GM18867 (cell line): Measurements from ENCODE around the gene PRSS33.

Experiments
- ATAC-seq: cut with Tn5 transposase; IDR thresholded peaks from one replicate; pipeline ENCODE4 v1.9.1; 2021; ENCODE audit warnings: mild to moderate bottlenecking, moderate library complexity; ENCODE audit not compliant: unreplicated experiment

Gene PRSS33

GRCh38 chr16:2779151-2779920 is 8.0 kb downstream of the PRSS33 start:
- no peak for ATAC-seq

GRCh38 chr16:2778630-2778958 is 8.8 kb downstream of the PRSS33 start:
- ATAC-seq, result no peak

DNA sequence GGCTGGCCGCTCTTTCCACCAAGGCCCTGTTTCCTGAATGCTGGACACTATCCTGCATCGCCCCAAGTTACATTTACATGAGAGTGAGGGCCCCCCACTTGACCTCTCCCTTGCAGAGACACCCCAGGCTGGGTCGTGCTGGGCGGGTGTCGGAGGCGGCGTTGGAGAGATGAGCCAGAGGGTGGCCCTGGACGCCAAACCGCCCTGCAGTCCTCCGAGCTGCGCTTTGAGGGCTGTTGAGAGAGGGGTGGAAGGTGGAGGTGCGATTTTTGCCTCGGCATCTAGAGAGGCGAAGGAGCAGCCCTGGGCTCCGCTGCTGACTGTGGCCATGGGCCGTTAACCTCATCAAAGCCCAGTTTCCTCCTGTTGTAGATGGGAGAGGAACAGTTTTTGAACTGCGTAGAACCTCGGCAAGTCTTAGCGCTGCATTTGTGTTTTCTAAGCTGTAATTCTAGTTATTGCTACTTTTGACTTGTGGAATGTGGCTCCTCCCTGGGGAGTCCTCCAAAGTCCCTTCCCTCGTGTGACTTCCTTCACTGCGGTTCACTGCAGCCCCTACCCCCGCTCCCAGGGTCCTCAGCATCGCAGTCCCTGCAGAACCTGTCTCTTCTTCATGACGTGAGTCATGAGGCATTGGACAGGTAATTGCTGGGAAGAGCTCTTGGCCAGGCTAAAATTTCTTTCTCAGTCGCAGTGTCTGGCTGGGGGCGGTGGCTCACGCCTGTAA is 9.3 kb downstream of the PRSS33 start:
- no peak for ATAC-seq

DNA sequence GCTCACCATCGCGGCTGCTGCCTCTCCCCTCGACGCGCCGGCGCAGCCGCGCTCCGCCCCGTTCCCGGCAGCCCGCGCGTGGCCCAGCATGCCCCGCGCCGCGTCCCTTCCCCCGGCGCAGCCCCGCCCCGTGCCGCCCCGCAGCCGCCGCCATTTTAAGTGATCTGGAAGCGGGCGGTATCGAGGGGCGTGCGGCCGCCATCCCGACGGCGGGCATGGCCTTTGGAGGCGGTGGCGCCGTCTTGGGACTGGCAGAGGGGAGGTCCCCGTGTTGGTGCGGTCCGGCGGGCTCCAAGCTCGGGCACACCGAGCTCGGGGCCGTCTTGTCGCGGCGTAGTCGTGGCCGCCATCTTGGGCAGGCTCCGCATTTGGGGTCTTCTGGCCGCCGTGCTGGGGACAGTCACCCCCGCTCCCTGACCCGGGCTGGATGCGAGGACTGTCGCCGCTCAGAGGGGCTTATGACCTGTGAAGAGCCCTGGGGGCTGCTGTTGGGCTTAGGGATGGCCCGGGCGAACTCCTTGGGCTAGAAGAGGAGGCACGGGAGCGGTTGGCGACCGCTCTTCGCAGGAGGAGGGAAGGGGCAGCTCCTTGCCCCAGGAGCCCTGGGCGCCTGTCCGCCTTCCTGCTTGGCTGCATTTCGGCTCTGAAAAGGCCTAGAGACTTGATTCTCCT is 10.0 kb downstream of the PRSS33 start, which contains the start of gene ELOB:
Gene ELOB (minus strand): TSS at position 50 of the 672 bp plus-strand sequence. CDS start 41 bp downstream, at position 9.
- ATAC-seq, result peak; percentile 79

DNA sequence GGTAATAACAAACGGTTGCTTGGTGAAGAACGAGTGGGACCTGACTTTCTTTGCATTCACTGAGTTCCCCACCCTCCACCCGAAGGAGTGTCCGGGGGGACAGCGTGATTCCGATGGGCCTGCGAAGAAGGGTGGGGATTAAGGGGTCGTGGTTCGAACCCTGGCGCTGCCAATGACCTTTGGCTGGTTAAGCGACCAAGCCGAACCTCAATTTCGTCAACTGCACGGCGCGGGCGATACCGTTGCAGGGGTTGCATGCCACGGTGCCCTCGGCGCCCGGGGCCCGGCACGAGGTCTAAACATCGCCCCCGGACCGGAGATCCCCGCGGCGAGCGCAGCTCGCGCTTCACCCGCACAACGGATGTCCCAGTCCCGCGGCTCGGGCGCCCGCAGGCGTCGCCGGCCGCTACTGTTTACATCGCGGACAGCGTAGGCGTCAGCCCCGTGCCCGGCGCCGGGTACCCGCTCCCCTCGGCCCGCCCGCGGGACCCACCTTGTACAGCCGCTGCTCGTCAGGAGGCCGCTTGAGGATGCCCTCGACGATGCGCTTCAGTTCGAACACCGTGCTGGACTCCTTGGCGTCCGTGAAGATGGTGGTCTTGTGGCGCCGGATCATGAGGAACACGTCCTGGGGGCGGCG is 10.7 kb downstream of the PRSS33 start:
- ATAC-seq, result peak; percentile 27

- no peak for ATAC-seq
Measured at GRCh38 chr16:2775765-2776499, 11.4 kb downstream of the PRSS33 start.

DNA sequence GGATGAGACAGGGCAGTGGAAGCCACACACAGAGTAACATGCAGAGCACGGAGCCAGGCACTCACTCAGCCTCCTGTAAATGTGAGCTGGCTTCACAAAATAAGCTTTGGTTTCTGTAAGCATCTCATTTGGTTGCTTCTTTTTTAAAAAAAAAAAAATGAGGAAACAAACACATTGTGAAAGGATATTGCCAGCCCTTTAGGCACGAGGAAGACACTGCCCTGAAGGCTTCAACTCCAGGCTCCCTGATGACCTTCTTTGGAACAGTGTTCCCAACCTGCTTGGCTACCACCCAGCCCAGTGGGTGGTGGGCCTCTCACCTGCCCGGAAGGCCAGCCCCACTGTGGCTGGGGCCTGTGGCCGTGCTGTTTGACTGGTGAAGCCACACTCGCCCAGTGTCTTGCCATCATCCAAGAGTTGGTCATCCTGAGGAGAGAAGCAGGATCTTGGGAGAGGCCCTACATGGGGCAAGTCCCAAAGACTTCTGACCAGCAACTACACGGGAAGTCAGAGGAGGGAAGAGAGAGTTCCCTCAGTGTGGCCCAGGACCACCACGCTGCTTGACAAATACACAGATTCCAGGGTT is 12.1 kb downstream of the PRSS33 start:
- no peak for ATAC-seq

GRCh38 chr16:2774161-2774891 is 13.0 kb downstream of the PRSS33 start:
- no peak for ATAC-seq

DNA sequence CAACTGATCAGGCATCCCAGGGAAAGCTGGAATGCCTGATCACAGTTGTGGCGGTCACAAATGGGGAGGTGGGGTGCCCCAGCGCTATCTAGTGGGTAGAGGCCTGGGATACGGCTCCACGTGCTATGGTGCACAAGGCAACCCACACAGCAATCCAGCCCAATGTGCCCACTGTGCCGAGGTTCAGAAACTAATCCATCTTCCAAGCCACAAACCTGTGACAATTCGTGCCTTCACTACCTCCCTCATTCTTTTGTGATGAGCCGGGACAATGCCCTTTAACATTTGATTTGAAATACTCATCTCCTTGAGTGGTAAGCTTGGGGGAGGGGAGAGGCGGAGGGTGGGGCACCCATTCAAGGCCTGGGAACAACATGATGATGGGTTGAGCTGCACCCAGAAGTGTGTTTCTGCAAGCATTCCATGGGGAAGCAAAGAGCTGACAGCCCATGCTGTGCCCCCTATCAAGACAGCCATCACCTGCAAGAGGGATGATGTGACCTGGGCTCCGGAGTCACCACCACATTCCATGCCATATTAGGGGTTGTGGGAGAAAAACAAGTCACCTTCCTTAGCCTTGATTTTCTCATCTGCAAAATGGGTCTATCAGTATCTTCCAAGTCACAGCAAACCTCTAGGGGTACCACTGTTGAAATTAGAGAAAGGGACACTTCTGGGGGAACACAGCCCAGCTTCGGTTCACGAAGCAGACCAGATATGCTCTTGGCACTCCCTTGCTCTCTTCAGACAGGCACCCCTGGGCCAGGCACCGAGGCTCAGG is 14.0 kb downstream of the PRSS33 start:
- ATAC-seq, result no peak

GRCh38 chr16:2771496-2772402 is 15.6 kb downstream of the PRSS33 start:
- ATAC-seq, result no peak

DNA sequence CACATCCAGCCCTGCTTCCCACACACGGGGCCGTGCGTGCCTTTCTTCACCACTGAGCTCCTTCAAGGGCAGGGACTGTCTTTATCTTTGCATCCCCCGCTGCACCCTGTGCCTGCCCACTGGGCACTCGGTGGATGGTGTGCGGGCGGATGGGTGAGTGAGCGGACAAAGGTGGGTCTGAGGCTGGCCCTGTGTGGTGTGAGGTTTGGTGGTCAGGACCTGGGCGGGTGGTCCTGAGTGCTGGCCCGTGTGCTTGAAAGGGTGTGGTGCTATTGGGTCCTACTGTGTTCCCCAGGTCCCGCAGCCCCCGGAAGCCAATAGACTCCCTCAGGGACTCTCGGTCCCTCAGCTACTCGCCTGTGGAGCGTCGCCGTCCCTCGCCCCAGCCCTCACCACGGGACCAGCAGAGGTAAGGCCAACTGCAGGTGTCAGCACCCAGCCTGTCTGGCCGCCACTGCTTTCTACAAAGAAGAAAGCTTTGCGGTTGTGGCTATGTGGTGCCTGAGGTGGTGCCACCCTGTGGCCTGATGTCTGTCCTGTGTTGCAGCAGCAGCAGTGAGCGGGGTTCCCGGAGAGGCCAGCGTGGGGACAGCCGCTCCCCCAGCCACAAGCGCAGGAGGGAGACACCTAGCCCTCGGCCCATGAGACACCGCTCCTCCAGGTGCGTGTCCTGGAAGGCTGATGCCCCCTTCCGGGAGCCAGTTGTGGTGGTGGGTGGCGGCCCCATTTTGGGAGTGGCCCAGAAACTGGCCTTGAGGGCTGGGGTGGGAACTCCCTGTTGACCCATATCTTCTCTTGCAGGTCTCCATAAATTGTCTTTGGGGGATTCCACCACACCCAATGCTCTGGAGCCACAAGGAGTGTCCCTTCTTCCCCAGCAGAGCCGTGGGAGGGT is 17.1 kb downstream of the PRSS33 start:
- ATAC-seq, result no peak

DNA sequence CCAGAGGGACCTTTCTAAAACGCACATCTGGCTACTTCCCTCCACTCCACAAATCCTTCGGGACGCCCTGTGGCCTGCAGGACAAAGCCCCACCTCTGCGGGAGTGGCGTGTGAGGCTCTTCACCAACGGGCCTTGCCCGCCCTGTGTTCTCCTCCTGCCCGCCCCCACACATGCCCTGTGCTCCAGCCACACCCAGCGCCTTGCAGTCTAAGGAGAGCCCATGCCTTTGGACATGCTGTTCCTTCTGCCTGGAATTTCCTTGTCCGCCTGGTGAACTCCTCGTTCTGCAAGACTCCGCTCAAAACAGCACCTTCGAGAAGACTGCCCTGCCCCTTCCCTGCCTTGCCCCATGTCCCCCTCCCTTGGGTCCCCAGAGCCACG is 17.7 kb downstream of the PRSS33 start:
- ATAC-seq, result no peak

GRCh38 chr16:2769100-2769529 is 18.2 kb downstream of the PRSS33 start:
- ATAC-seq, result no peak

DNA sequence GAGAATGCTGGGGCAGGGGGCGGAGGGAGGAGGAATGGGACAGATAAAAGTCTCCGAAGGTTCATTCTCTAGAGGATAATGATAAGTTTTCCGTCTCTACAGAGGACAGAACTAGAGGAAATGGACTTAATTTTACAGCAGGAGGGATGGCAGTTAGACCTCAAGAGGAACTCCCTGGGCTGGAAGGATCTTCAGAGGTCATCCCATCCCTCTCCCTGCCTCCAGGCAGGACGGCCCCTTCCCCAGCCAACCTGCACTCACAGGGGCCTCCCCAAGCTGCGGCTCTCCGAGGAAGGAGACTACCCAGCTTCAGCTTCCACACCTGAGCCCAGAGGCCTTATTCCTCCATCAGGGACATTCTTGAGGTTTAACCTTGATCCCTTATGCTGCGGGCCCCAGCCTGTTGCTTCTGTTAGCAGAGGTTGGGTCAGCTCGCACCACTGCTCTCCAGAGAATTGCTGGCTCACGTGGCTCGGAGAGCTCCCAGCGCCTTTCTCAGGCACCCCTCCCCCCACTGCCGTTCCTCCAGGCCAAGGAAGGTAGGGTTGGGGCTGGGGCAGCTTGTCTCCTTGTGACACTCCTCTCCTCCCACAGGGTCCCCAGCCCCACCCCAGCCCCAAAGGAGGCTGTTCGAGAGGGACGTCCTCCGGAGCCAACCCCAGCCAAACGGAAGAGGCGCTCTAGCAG is 18.8 kb downstream of the PRSS33 start:
- ATAC-seq, result no peak

- ATAC-seq, result no peak
Measured at GRCh38 chr16:2767891-2768290, 19.5 kb downstream of the PRSS33 start.

DNA sequence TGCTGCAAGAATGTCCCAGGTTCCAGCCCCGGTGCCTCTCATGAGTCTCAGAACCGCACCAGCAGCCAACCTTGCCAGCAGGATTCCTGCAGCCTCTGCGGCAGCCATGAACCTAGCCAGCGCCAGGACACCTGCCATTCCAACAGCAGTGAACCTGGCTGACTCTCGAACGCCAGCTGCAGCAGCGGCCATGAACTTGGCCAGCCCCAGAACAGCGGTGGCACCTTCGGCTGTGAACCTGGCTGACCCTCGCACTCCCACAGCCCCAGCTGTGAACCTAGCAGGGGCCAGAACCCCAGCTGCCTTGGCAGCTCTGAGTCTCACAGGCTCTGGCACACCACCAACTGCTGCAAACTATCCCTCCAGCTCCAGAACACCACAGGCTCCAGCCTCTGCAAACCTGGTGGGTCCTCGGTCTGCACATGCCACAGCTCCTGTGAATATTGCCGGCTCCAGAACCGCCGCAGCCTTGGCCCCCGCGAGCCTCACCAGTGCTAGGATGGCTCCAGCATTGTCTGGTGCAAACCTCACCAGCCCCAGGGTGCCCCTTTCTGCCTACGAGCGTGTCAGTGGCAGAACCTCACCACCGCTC is 20.1 kb downstream of the PRSS33 start:
- ATAC-seq, result no peak
